SK-N-MC (cell line): ENCODE data around the gene NEURL1.

ENCODE experiments used
- DNase-seq: peaks from one replicate; pipeline ENCODE4 v3.0.0-alpha.2; 2011; ENCODE audit warnings: low read depth, low spot score
- H3K27ac ChIP-seq: fragments of 200-600 bp; sonication (generic); 2 replicates; pipeline ENCODE4 v1.5.1; 2016; ENCODE audit warnings: mixed run types
- H3K36me3 ChIP-seq: fragments of 200-600 bp; sonication (generic); 2 replicates; pipeline ENCODE4 v1.6.1; 2017; ENCODE audit warnings: antibody characterized with exemption, low read length, mixed read lengths; ENCODE audit not compliant: insufficient read depth
- H3K4me3 ChIP-seq: fragments of 200-600 bp; sonication (generic); 2 replicates; pipeline ENCODE4 v1.5.1; 2016
- H3K9ac ChIP-seq: fragments of 200-600 bp; sonication (generic); 2 replicates; pipeline ENCODE4 v1.8.0; 2017; ENCODE audit warnings: mixed run types, mixed read lengths; ENCODE audit not compliant: insufficient read length
- H3K9me3 ChIP-seq: fragments of 200-600 bp; sonication (generic); 2 replicates; pipeline ENCODE4 v1.6.1; 2017; ENCODE audit warnings: low read depth, mild to moderate bottlenecking, antibody characterized with exemption, low read length, moderate library complexity, mixed read lengths
- EZH2 ChIP-seq: fragments of 200-600 bp; sonication (generic); IDR thresholded peaks from one replicate; pipeline ENCODE4 v1.6.1; 2017; ENCODE audit warnings: antibody characterized with exemption
- FOXP2 ChIP-seq: optimal IDR thresholded peaks from 2 replicates; pipeline ENCODE3; 2011; ENCODE audit warnings: mild to moderate bottlenecking, moderate library complexity; ENCODE audit not compliant: insufficient read depth; ENCODE audit errors: extremely low read length, control extremely low read depth
- POLR2AphosphoS5 ChIP-seq: IDR thresholded peaks from 2 replicates; pipeline ENCODE4 v1.6.1; 2012; ENCODE audit warnings: mild to moderate bottlenecking, low read depth, low read length, borderline replicate concordance

NEURL1 gene

GRCh38 chr10:103590744-103591291 is 97.3 kb downstream of the NEURL1 start:
- H3K9ac ChIP-seq, result no peak overlapping the region
- H3K9me3 ChIP-seq, result no peaks in the 10 kb centered on the region
- H3K27ac ChIP-seq, result no peak overlapping the region
- no peak overlapping the region for H3K4me3 ChIP-seq
- no peaks in the 10 kb centered on the region for H3K36me3 ChIP-seq
- no peak for DNase-seq
- TF ChIP-seq FOXP2 (no peak), EZH2 (no peak), POLR2AphosphoS5 (no peak)

GRCh38 chr10:103592186-103593021 is 98.9 kb downstream of the NEURL1 start:
- TF ChIP-seq FOXP2 (no peak), EZH2 (no peak), POLR2AphosphoS5 (no peak)
- no peak for DNase-seq
- H3K9me3 ChIP-seq, result no peaks in the 10 kb centered on the region
- no peak overlapping the region for H3K27ac ChIP-seq
- no peaks in the 10 kb centered on the region for H3K36me3 ChIP-seq
- no peak overlapping the region for H3K4me3 ChIP-seq
- H3K9ac ChIP-seq, result no peak overlapping the region

GRCh38 chr10:103593022-103593570 is 99.6 kb downstream of the NEURL1 start:
- TF ChIP-seq EZH2 (no peak), POLR2AphosphoS5 (no peak), FOXP2 (no peak)
- H3K4me3 ChIP-seq, result no peak overlapping the region
- H3K9ac ChIP-seq, result no peak overlapping the region
- H3K9me3 ChIP-seq, result no peaks in the 10 kb centered on the region
- no peak for DNase-seq
- H3K36me3 ChIP-seq, result no peaks in the 10 kb centered on the region
- no peak overlapping the region for H3K27ac ChIP-seq

- Histone ChIP-seq H3K9me3 (no peaks in the 10 kb centered on the region), H3K4me3 (no peak overlapping the region), H3K27ac (no peak overlapping the region), H3K9ac (no peak overlapping the region), H3K36me3 (no peaks in the 10 kb centered on the region)
- TF ChIP-seq EZH2 (no peak), POLR2AphosphoS5 (no peak), FOXP2 (no peak)
- no peak for DNase-seq
Measured at GRCh38 chr10:103595933-103596726, 102.6 kb downstream of the NEURL1 start.

GRCh38 chr10:103597003-103597402 is 103.5 kb downstream of the NEURL1 start:
- Histone ChIP-seq H3K36me3 (no peaks in the 10 kb centered on the region), H3K9me3 (no peaks in the 10 kb centered on the region), H3K4me3 (no peak overlapping the region), H3K27ac (no peak overlapping the region), H3K9ac (no peak overlapping the region)
- TF ChIP-seq FOXP2 (no peak), POLR2AphosphoS5 (no peak), EZH2 (no peak)
- DNase-seq, result no peak

- Histone ChIP-seq H3K9ac (no peak overlapping the region), H3K4me3 (no peak overlapping the region), H3K36me3 (no peaks in the 10 kb centered on the region), H3K27ac (no peak overlapping the region), H3K9me3 (no peaks in the 10 kb centered on the region)
- peak; percentile 8 for TF ChIP-seq FOXP2
- TF ChIP-seq POLR2AphosphoS5, result no peak
- DNase-seq, result no peak
Measured at GRCh38 chr10:103598654-103599115, 105.2 kb downstream of the NEURL1 start.

GRCh38 chr10:103599211-103599610 is 105.7 kb downstream of the NEURL1 start:
- no peaks in the 10 kb centered on the region for H3K36me3 ChIP-seq
- no peak for DNase-seq
- no peak overlapping the region for H3K27ac ChIP-seq
- H3K4me3 ChIP-seq, result no peak overlapping the region
- H3K9ac ChIP-seq, result no peak overlapping the region
- TF ChIP-seq FOXP2 (no peak), POLR2AphosphoS5 (no peak), EZH2 (no peak)
- no peaks in the 10 kb centered on the region for H3K9me3 ChIP-seq

- no peak for DNase-seq
- TF ChIP-seq POLR2AphosphoS5, result no peak
- TF ChIP-seq FOXP2, result no peak
- TF ChIP-seq EZH2, result no peak
- H3K4me3 ChIP-seq, result no peak overlapping the region
- no peaks in the 10 kb centered on the region for H3K9me3 ChIP-seq
- H3K36me3 ChIP-seq, result no peaks in the 10 kb centered on the region
- no peak overlapping the region for H3K27ac ChIP-seq
- H3K9ac ChIP-seq, result no peak overlapping the region
Measured at GRCh38 chr10:103599907-103600306, 106.4 kb downstream of the NEURL1 start.
